H1 (cell line): Measurements from ENCODE around the gene GPR85. TPM values are rescaled to one million over a fixed set of nuclear protein-coding genes. Genes with fewer than 3 reads are reported as not detected.
A peak's percentile ranks its signal among the peaks of the same experiment; 100 is the strongest.

ENCODE experiments used
- polyA plus RNA-seq, 7 experiments: library from polyadenylated mRNA; depleted of rRNA in 3 of 7; stranded (reverse) in 5 of 7; unstranded in 2 of 7; fragments of >200 nt in 5 of 7; fragments of 200-250 nt in 2 of 7; gene quantifications; 1 replicate in 5 of 7; 2 replicates in 1 of 7; 4 replicates in 1 of 7; pipeline versions ENCODE4 v1.2.1 to v1.2.3, GENCODE V29; 2011 to 2013; ENCODE audit warnings: missing spikeins in 2 of 7, mixed read lengths in 2 of 7
- total RNA-seq: library from RNA; stranded (reverse); fragmentation: NEBNext Ultra II Directional; extraction: Animal tissue kit (Norgen Biotek cat#: 25700); gene quantifications from 2 replicates; pipeline ENCODE4 v1.2.1, GENCODE V29; 2021
- TF ChIP-seq, protein P1 (sequence below): fragments of 300-600 bp; sonication (generic); IDR thresholded peaks from 2 replicates; pipeline ENCODE4 v1.7.1; 2012; ENCODE audit warnings: low read length, moderate library complexity, mild to moderate bottlenecking, inconsistent platforms; ENCODE audit not compliant: insufficient replicate concordance

Gene GPR85
- total and polyA plus RNA-seq, 2 of the 8 experiments (the other 6 are each of a cell fraction or from before 2014, with no cell fraction given) = 0.11 to 0.20 TPM

DNA sequence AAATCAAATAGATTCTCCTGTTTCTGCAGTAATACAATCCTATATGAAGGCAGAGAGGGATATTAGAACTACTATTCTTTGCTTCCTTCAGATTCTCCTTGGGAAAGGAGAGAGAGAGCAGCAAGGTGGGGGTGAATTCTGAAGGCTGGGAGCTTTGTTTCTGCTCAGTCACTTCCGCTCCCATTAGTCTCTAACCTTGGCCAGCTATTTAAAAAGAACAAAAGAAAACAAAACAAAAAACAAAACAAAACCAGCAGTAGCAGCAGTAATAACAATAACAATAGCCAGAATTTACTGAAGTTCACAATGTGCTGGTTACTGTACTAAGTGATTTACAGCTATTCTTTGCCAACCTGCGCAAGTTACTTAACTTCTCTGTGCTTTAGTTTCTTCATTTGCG is 9.9 kb downstream of the GPR85 start (continued):
- TF ChIP-seq, protein P1, sequence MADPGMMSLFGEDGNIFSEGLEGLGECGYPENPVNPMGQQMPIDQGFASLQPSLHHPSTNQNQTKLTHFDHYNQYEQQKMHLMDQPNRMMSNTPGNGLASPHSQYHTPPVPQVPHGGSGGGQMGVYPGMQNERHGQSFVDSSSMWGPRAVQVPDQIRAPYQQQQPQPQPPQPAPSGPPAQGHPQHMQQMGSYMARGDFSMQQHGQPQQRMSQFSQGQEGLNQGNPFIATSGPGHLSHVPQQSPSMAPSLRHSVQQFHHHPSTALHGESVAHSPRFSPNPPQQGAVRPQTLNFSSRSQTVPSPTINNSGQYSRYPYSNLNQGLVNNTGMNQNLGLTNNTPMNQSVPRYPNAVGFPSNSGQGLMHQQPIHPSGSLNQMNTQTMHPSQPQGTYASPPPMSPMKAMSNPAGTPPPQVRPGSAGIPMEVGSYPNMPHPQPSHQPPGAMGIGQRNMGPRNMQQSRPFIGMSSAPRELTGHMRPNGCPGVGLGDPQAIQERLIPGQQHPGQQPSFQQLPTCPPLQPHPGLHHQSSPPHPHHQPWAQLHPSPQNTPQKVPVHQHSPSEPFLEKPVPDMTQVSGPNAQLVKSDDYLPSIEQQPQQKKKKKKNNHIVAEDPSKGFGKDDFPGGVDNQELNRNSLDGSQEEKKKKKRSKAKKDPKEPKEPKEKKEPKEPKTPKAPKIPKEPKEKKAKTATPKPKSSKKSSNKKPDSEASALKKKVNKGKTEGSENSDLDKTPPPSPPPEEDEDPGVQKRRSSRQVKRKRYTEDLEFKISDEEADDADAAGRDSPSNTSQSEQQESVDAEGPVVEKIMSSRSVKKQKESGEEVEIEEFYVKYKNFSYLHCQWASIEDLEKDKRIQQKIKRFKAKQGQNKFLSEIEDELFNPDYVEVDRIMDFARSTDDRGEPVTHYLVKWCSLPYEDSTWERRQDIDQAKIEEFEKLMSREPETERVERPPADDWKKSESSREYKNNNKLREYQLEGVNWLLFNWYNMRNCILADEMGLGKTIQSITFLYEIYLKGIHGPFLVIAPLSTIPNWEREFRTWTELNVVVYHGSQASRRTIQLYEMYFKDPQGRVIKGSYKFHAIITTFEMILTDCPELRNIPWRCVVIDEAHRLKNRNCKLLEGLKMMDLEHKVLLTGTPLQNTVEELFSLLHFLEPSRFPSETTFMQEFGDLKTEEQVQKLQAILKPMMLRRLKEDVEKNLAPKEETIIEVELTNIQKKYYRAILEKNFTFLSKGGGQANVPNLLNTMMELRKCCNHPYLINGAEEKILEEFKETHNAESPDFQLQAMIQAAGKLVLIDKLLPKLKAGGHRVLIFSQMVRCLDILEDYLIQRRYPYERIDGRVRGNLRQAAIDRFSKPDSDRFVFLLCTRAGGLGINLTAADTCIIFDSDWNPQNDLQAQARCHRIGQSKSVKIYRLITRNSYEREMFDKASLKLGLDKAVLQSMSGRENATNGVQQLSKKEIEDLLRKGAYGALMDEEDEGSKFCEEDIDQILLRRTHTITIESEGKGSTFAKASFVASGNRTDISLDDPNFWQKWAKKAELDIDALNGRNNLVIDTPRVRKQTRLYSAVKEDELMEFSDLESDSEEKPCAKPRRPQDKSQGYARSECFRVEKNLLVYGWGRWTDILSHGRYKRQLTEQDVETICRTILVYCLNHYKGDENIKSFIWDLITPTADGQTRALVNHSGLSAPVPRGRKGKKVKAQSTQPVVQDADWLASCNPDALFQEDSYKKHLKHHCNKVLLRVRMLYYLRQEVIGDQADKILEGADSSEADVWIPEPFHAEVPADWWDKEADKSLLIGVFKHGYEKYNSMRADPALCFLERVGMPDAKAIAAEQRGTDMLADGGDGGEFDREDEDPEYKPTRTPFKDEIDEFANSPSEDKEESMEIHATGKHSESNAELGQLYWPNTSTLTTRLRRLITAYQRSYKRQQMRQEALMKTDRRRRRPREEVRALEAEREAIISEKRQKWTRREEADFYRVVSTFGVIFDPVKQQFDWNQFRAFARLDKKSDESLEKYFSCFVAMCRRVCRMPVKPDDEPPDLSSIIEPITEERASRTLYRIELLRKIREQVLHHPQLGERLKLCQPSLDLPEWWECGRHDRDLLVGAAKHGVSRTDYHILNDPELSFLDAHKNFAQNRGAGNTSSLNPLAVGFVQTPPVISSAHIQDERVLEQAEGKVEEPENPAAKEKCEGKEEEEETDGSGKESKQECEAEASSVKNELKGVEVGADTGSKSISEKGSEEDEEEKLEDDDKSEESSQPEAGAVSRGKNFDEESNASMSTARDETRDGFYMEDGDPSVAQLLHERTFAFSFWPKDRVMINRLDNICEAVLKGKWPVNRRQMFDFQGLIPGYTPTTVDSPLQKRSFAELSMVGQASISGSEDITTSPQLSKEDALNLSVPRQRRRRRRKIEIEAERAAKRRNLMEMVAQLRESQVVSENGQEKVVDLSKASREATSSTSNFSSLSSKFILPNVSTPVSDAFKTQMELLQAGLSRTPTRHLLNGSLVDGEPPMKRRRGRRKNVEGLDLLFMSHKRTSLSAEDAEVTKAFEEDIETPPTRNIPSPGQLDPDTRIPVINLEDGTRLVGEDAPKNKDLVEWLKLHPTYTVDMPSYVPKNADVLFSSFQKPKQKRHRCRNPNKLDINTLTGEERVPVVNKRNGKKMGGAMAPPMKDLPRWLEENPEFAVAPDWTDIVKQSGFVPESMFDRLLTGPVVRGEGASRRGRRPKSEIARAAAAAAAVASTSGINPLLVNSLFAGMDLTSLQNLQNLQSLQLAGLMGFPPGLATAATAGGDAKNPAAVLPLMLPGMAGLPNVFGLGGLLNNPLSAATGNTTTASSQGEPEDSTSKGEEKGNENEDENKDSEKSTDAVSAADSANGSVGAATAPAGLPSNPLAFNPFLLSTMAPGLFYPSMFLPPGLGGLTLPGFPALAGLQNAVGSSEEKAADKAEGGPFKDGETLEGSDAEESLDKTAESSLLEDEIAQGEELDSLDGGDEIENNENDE = peak; percentile 38
